Uterus (tissue), 2 donors: ENCODE results near the gene DOCK4.

Experiments used
- CTCF ChIP-seq, 4 experiments: fragments of 200-600 bp in 2 of 4; fragments of 450-650 bp in 2 of 4; sonication (generic) in 2 of 4; IDR thresholded peaks; one replicate each; pipeline ENCODE4 v1.5.1; 2016 to 2019; ENCODE audit warnings: antibody characterized with exemption in 4 of 4, mild to moderate bottlenecking in 2 of 4, moderate library complexity in 1 of 4
- POLR2A ChIP-seq, 2 donors: fragments of 450-650 bp; IDR thresholded peaks; one replicate each; pipeline ENCODE4 v1.6.1; 2016; ENCODE audit warnings: antibody characterized with exemption in 2 of 2, mild to moderate bottlenecking in 1 of 2, moderate library complexity in 1 of 2

DNA sequence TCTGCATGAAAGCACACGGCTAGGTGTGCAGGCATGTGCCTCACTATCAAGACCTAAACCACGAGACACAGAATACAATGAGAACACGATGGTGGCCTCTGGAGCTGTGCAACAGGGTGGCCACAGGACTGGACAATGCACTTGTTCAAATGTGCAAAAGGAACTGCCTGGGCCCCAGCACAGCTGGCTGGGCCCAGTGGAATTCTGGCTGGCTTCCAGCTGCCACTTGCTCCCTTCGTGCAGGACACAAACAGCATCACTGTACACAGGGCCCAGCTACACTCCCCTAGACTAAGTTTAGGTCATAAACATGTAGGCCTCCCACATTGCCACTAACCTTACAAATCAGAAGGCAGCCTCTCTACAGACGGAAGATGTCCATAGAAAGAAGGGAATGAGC lies 23.4 kb downstream of the DOCK4 start:
- TF ChIP-seq CTCF (IDR thresholded peaks at IDR 0.05) (no peak), POLR2A (IDR thresholded peaks at IDR 0.05) (no peak)
